ENCODE measurements around the gene PITPNB. TPM values are rescaled to one million over a fixed set of nuclear protein-coding genes. Genes with fewer than 3 reads are reported as not detected.

The PITPNB gene
- total RNA-seq, 4 donors from 2014 or later = 24.7 to 29.7 (median 28.2) TPM

GRCh38 chr22:27947448-27947847 lies 28.4 kb upstream of the PITPNB start:
- no peak for DNase-seq
- no peak overlapping the region for H3K27ac ChIP-seq
- H3K9me3 ChIP-seq = no peaks in the 10 kb centered on the region
- TF ChIP-seq CTCF (IDR thresholded peaks at IDR 0.05) (no peak), POLR2A (IDR thresholded peaks at IDR 0.05) (no peak)
- H3K4me3 ChIP-seq = no peak overlapping the region
- H3K36me3 ChIP-seq = no peaks in the 10 kb centered on the region
- no peaks in the 10 kb centered on the region for H3K4me1 ChIP-seq
- H3K27me3 ChIP-seq = no peaks in the 10 kb centered on the region

GRCh38 chr22:27941143-27941542 lies 22.1 kb upstream of the PITPNB start:
- no peak for DNase-seq
- Histone ChIP-seq H3K36me3 (peaks cover 0 to 4% (median 0%) of the 10 kb centered on the region in 3 donors), H3K27ac (no peak overlapping the region), H3K9me3 (no peaks in the 10 kb centered on the region), H3K4me1 (no peaks in the 10 kb centered on the region), H3K4me3 (no peak overlapping the region), H3K27me3 (no peaks in the 10 kb centered on the region)
- TF ChIP-seq CTCF (IDR thresholded peaks at IDR 0.05) (no peak), POLR2A (IDR thresholded peaks at IDR 0.05) (no peak)

- Histone ChIP-seq H3K9me3 (no peaks in the 10 kb centered on the region), H3K4me3 (no peak overlapping the region), H3K27ac (no peak overlapping the region), H3K4me1 (no peaks in the 10 kb centered on the region), H3K27me3 (no peaks in the 10 kb centered on the region), H3K36me3 (peaks cover 0 to 4% (median 0%) of the 10 kb centered on the region in 3 donors)
- no peak for DNase-seq
- TF ChIP-seq CTCF (IDR thresholded peaks at IDR 0.05) (no peak), POLR2A (IDR thresholded peaks at IDR 0.05) (no peak)
Measured at GRCh38 chr22:27937453-27937852, 18.4 kb upstream of the PITPNB start.

DNA sequence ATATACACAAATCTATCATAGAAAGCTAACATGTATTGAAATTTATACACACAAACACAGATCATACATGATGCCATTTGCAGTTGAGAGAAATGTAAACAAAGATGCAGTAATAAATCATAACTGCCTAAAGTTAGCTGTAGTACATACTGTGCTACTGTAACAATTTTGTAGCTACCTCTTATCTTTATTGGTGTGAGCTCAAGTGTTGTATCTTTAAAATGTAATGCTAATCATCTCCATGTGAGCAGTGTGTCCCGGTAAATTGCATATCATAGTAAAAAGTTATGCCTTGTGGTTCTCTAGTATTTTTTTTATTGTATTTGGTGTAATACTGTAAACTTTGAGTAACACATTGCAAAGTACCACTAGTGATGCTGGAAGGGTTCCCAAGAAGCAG lies 16.8 kb upstream of the PITPNB start:
- no peaks in the 10 kb centered on the region for H3K4me1 ChIP-seq
- no peak for DNase-seq
- no peak overlapping the region for H3K4me3 ChIP-seq
- H3K36me3 ChIP-seq = no peaks in the 10 kb centered on the region
- H3K27me3 ChIP-seq = no peaks in the 10 kb centered on the region
- no peak overlapping the region for H3K27ac ChIP-seq
- H3K9me3 ChIP-seq = no peaks in the 10 kb centered on the region
- no peak for TF ChIP-seq POLR2A (IDR thresholded peaks at IDR 0.05)
- no peak for TF ChIP-seq CTCF (IDR thresholded peaks at IDR 0.05)

GRCh38 chr22:27934069-27934468 lies 15.0 kb upstream of the PITPNB start:
- Histone ChIP-seq H3K36me3 (no peaks in the 10 kb centered on the region), H3K4me1 (no peaks in the 10 kb centered on the region), H3K4me3 (no peak overlapping the region), H3K27me3 (no peaks in the 10 kb centered on the region), H3K9me3 (no peaks in the 10 kb centered on the region), H3K27ac (no peak overlapping the region)
- DNase-seq = no peak
- TF ChIP-seq CTCF (IDR thresholded peaks at IDR 0.05) (no peak), POLR2A (IDR thresholded peaks at IDR 0.05) (no peak)

All from Peyer's patch (tissue), 4 donors.